Measurements from ENCODE around the gene NYNRIN. TPM values are rescaled to one million over a fixed set of nuclear protein-coding genes. Genes with fewer than 3 reads are reported as not detected.
A peak's percentile ranks its signal among the peaks of the same experiment; 100 is the strongest.

NYNRIN gene
- total and polyA plus RNA-seq, 2 of the 8 experiments (the other 6 are each of a cell fraction or from before 2014, with no cell fraction given) = 15.2 to 18.3 TPM

- 89% methylated on average over 4 of the region's 4 CpGs; no CpG with 5 or more reads in 1 of the 2 experiments for WGBS, 2 experiments (ENCODE audit: extremely low coverage in 1 of 2, insufficient coverage in 1 of 2, insufficient read length in 1 of 2, insufficient replicate concordance in 2 of 2, low coverage in 1 of 2, low lambda C conversion rate in 2 of 2, missing lambda C conversion rate in 1 of 2)
- Histone ChIP-seq H3K4me1 (replicated peaks in 1 of 4; ENCODE audit: control insufficient read depth in 3 of 4, insufficient read depth in 4 of 4, low read length in 3 of 4) (peaks cover 0 to 4% (median 1%) of the 10 kb centered on the region in 4 experiments; a peak in 4 of 7 replicates), H2AFZ (ENCODE audit: low read length) (no peak overlapping the region), H3K27me3 (replicated peaks in 1 of 4; ENCODE audit: control insufficient read depth in 3 of 4, extremely low read depth in 1 of 4, insufficient read depth in 3 of 4, low read length in 3 of 4) (peaks cover 0 to 2% (median 0%) of the 10 kb centered on the region in 4 experiments; a peak in 1 of 7 replicates), H3K23me2 (ENCODE audit: low read depth, low read length) (no peaks in the 10 kb centered on the region), H3K27ac (ENCODE audit: low read depth, low read length) (no peak overlapping the region), H4K20me1 (replicated peaks in 1 of 2; ENCODE audit: control insufficient read depth in 1 of 2, insufficient read depth in 2 of 2, low read length in 2 of 2) (no peaks in the 10 kb centered on the region), H3K4ac (replicated peaks; ENCODE audit: insufficient read length, low read depth, low read length) (no peak overlapping the region), H3K56ac (replicated peaks; ENCODE audit: insufficient read length, low read depth, low read length) (no peak overlapping the region), H2BK5ac (ENCODE audit: low read depth, low read length) (no peak overlapping the region), H3K14ac (ENCODE audit: insufficient read length) (no peak overlapping the region), H4K91ac (replicated peaks; ENCODE audit: insufficient read length, low read length) (no peak overlapping the region), H2BK120ac (replicated peaks; ENCODE audit: low read depth, low read length) (no peak overlapping the region), H2BK15ac (ENCODE audit: low read length) (peak overlapping the region; percentile 66; the same call in 1 of the 2 replicates), H3K9me3 (ENCODE audit: insufficient read depth in 2 of 2, low read depth in 1 of 2, low read length in 1 of 2) (no peaks in the 10 kb centered on the region), H2BK20ac (ENCODE audit: low read length) (no peak overlapping the region), H2AK5ac (ENCODE audit: low read depth, low read length) (no peak overlapping the region), H3K36me3 (ENCODE audit: control insufficient read depth in 2 of 4, insufficient read depth in 4 of 4, low read length in 3 of 4) (no peaks in the 10 kb centered on the region), H3K23ac (ENCODE audit: insufficient read length) (no peak overlapping the region), H4K5ac (ENCODE audit: insufficient read length, low read depth, low read length) (no peak overlapping the region), H3K4me3 (ENCODE audit: extremely low read depth in 1 of 4, insufficient read depth in 2 of 4, low read depth in 3 of 4, low read length in 4 of 4) (no peak overlapping the region), H3K9ac (replicated peaks in 1 of 4; ENCODE audit: extremely low read depth in 1 of 4, low read depth in 3 of 4, low read length in 3 of 4) (no peak overlapping the region), H3K18ac (ENCODE audit: extremely low read depth, low read length) (no peak overlapping the region), H4K8ac (ENCODE audit: extremely low read depth, insufficient read depth, low read length) (no peak overlapping the region), H3K79me2 (ENCODE audit: control insufficient read depth in 1 of 2, insufficient read depth in 2 of 2, low read length in 2 of 2) (no peaks in the 10 kb centered on the region), H2BK12ac (ENCODE audit: low read depth, low read length) (no peak overlapping the region), H3K79me1 (ENCODE audit: low read depth, low read length) (no peaks in the 10 kb centered on the region), H3K4me2 (ENCODE audit: insufficient read depth in 1 of 2, low read depth in 2 of 2, low read length in 2 of 2) (no peak overlapping the region)
- POLR2A ChIA-PET (ENCODE audit: partially characterized antibody) = interaction anchor here (1.3 to 1.7 kb wide), 2 partner anchors 8 to 13 kb away, joined by 3 to 6 read pairs; partner anchors contain the start of gene NYNRIN
- no peak for DNase-seq (ENCODE audit: low read depth in 1 of 2, low spot score in 2 of 2)
- CTCF ChIA-PET (ENCODE audit: partially characterized antibody) = interaction anchor here (0.6 to 2.0 kb wide), 5 partner anchors 8 to 124 kb away, joined by 3 to 6 read pairs (median 3); no protein-coding TSS in a partner anchor
- no peak for FAIRE-seq
- TF ChIP-seq, protein P1, sequence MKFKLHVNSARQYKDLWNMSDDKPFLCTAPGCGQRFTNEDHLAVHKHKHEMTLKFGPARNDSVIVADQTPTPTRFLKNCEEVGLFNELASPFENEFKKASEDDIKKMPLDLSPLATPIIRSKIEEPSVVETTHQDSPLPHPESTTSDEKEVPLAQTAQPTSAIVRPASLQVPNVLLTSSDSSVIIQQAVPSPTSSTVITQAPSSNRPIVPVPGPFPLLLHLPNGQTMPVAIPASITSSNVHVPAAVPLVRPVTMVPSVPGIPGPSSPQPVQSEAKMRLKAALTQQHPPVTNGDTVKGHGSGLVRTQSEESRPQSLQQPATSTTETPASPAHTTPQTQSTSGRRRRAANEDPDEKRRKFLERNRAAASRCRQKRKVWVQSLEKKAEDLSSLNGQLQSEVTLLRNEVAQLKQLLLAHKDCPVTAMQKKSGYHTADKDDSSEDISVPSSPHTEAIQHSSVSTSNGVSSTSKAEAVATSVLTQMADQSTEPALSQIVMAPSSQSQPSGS (IDR thresholded peaks at IDR 0.05; ENCODE audit: low read length) = no peak
- TF ChIP-seq RAD21 (IDR thresholded peaks at IDR 0.05 in 1 of 2, conservative IDR thresholded peaks at IDR 0.05 in 1 of 2; ENCODE audit: low read depth in 2 of 2, low read length in 2 of 2) = no peak
- no peak for TF ChIP-seq MAX (IDR thresholded peaks at IDR 0.05)
- no peak for TF ChIP-seq BCL11A (IDR thresholded peaks at IDR 0.05; ENCODE audit: low read depth in 2 of 2, low read length in 2 of 2)
- no peak for TF ChIP-seq EP300 (IDR thresholded peaks at IDR 0.05; ENCODE audit: borderline replicate concordance in 1 of 2, low read depth in 2 of 2, low read length in 2 of 2)
- TF ChIP-seq SIRT6 (IDR thresholded peaks at IDR 0.05; ENCODE audit: low read length) = no peak
- TF ChIP-seq TBP (IDR thresholded peaks at IDR 0.05; ENCODE audit: low read depth, low read length) = no peak
- no peak for TF ChIP-seq GTF2F1 (IDR thresholded peaks at IDR 0.05; ENCODE audit: borderline replicate concordance, low read depth, low read length)
- TF ChIP-seq TCF12 (IDR thresholded peaks at IDR 0.05; ENCODE audit: low read depth, low read length) = no peak
- no peak for TF ChIP-seq GABPA (IDR thresholded peaks at IDR 0.05; ENCODE audit: borderline replicate concordance, insufficient read depth, low read length)
- TF ChIP-seq CHD2 (IDR thresholded peaks at IDR 0.05; ENCODE audit: low read length) = no peak
- no peak for TF ChIP-seq POLR2AphosphoS5 (IDR thresholded peaks at IDR 0.05; ENCODE audit: low read depth, low read length)
Observed at GRCh38 chr14:24385524-24385923, 13.3 kb upstream of the NYNRIN start.

Data from H1 (cell line).